OCI-LY7 (cell line): ENCODE results near the gene IGF1.
"Not testable (repeated sequence)": the region's sequence is repeated elsewhere in the genome, so short reads cannot be mapped to it uniquely, and the experiment has no call there.

Experiments
- EZH2phosphoT487 ChIP-seq: fragments of 200-600 bp; sonication (generic); IDR thresholded peaks from 2 replicates; pipeline ENCODE4 v1.6.1; 2018; ENCODE audit warnings: low read depth, borderline replicate concordance, mild to moderate bottlenecking, mixed run types, antibody characterized with exemption, low read length, moderate library complexity, mixed read lengths
- TF ChIP-seq, protein P1 (sequence below): fragments of 200-600 bp; sonication (generic); conservative IDR thresholded peaks from 2 replicates; pipeline ENCODE4 v1.5.1; 2014; ENCODE audit warnings: mild to moderate bottlenecking, antibody characterized with exemption, low read length, moderate library complexity, mixed read lengths

DNA sequence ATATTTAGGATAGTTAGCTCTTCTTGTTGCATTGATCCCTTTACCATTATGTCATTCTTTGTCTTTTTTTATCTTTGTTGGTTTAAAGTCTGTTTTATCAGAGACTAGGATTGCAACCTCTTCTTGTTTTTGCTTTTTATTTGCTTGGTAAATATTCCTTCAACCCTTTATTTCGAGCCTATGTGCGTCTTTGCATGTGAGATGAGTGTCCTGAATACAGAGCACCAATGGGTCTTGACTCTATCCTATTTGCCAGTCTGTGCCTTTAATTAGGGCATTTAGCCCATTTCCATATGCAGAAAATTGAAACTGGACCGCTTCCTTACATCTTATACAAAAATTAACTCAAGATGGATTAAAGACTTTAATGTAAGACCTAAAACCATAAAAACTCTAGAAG, 32.9 kb downstream of the IGF1 start:
- TF ChIP-seq, protein P1, sequence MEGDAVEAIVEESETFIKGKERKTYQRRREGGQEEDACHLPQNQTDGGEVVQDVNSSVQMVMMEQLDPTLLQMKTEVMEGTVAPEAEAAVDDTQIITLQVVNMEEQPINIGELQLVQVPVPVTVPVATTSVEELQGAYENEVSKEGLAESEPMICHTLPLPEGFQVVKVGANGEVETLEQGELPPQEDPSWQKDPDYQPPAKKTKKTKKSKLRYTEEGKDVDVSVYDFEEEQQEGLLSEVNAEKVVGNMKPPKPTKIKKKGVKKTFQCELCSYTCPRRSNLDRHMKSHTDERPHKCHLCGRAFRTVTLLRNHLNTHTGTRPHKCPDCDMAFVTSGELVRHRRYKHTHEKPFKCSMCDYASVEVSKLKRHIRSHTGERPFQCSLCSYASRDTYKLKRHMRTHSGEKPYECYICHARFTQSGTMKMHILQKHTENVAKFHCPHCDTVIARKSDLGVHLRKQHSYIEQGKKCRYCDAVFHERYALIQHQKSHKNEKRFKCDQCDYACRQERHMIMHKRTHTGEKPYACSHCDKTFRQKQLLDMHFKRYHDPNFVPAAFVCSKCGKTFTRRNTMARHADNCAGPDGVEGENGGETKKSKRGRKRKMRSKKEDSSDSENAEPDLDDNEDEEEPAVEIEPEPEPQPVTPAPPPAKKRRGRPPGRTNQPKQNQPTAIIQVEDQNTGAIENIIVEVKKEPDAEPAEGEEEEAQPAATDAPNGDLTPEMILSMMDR: not testable (repeated sequence)
- TF ChIP-seq EZH2phosphoT487: not testable (repeated sequence)
